Colonic mucosa (tissue), 4 donors: ENCODE data around the gene GMDS. TPM values are rescaled to one million over a fixed set of nuclear protein-coding genes. Genes with fewer than 3 reads are reported as not detected.

Experiments
- DNase-seq: peaks from one replicate; pipeline ENCODE4 v3.0.0-alpha.2; 2020
- H3K27ac ChIP-seq: fragments of 200-600 bp; one replicate; pipeline ENCODE4 v1.8.0; 2021
- H3K27me3 ChIP-seq: fragments of 200-600 bp; one replicate; pipeline ENCODE4 v1.8.0; 2021
- H3K36me3 ChIP-seq: fragments of 200-600 bp; one replicate; pipeline ENCODE4 v1.8.0; 2021
- H3K4me1 ChIP-seq: fragments of 200-600 bp; one replicate; pipeline ENCODE4 v1.8.0; 2021; ENCODE audit warnings: mild to moderate bottlenecking
- H3K4me3 ChIP-seq: fragments of 200-600 bp; one replicate; pipeline ENCODE4 v1.8.0; 2021
- H3K9ac ChIP-seq, 2 donors: one replicate each; pipeline ENCODE4 v1.7.0; 2013; ENCODE audit warnings: control low read depth in 2 of 2, low read depth in 2 of 2, low read length in 2 of 2
- H3K9me3 ChIP-seq: fragments of 200-600 bp; one replicate; pipeline ENCODE4 v1.8.0; 2021
- CTCF ChIP-seq: fragments of 200-600 bp; IDR thresholded peaks from one replicate; pipeline ENCODE4 v1.8.0; 2022; ENCODE audit warnings: antibody characterized with exemption, mild to moderate bottlenecking
- intact Hi-C: fragments of 100-400 bp; cut with DNase I; formaldehyde crosslinking; loops from one replicate; pipeline ENCODE4 v1.14.1; 2022
- total RNA-seq, 2 donors: library from RNA; stranded (reverse); fragmentation: NEBNext Ultra II Directional in 1 of 2; extraction: Animal tissue kit (Norgen Biotek cat#: 25700) in 1 of 2; gene quantifications; one replicate each; pipeline ENCODE4 v1.2.1, GENCODE V29; 2021
- donor health status: healthy.
- donor health status: DM: no; HTN: no; CAD: no.
- donor health status: DM: no; HTN: no; CAD: no.

Gene GMDS
- total RNA-seq, 2 donors from 2014 or later: 247 to 272 TPM

GRCh38 chr6:2101213-2101612, 144.2 kb downstream of the GMDS start:
- no peaks in the 10 kb centered on the region for H3K27me3 ChIP-seq
- no peaks in the 10 kb centered on the region for H3K4me1 ChIP-seq
- H3K9ac ChIP-seq: no peak overlapping the region
- DNase-seq: no peak
- no peaks in the 10 kb centered on the region for H3K9me3 ChIP-seq
- intact Hi-C loops: no loop called here
- H3K36me3 ChIP-seq: no peaks in the 10 kb centered on the region
- H3K27ac ChIP-seq: no peak overlapping the region
- TF ChIP-seq CTCF: no peak
- no peak overlapping the region for H3K4me3 ChIP-seq

- no peaks in the 10 kb centered on the region for H3K9me3 ChIP-seq
- intact Hi-C loops: no loop called here
- H3K36me3 ChIP-seq: no peaks in the 10 kb centered on the region
- no peak overlapping the region for H3K4me3 ChIP-seq
- H3K27ac ChIP-seq: no peak overlapping the region
- no peak overlapping the region for H3K9ac ChIP-seq
- TF ChIP-seq CTCF: no peak
- H3K27me3 ChIP-seq: no peaks in the 10 kb centered on the region
- no peaks in the 10 kb centered on the region for H3K4me1 ChIP-seq
- DNase-seq: no peak
Observed at GRCh38 chr6:2099870-2100269, 145.5 kb downstream of the GMDS start.

GRCh38 chr6:2097464-2097863, 147.9 kb downstream of the GMDS start:
- Histone ChIP-seq H3K27me3 (no peaks in the 10 kb centered on the region), H3K4me1 (no peaks in the 10 kb centered on the region), H3K27ac (no peak overlapping the region), H3K4me3 (no peak overlapping the region), H3K36me3 (no peaks in the 10 kb centered on the region), H3K9me3 (no peaks in the 10 kb centered on the region), H3K9ac (no peak overlapping the region)
- no peak for TF ChIP-seq CTCF
- intact Hi-C loops: no loop called here
- DNase-seq: no peak

- H3K36me3 ChIP-seq: no peaks in the 10 kb centered on the region
- H3K27me3 ChIP-seq: no peaks in the 10 kb centered on the region
- H3K9ac ChIP-seq: no peak overlapping the region
- intact Hi-C loops: no loop called here
- H3K4me1 ChIP-seq: no peaks in the 10 kb centered on the region
- DNase-seq: no peak
- TF ChIP-seq CTCF: no peak
- H3K9me3 ChIP-seq: no peaks in the 10 kb centered on the region
- H3K4me3 ChIP-seq: no peak overlapping the region
- no peak overlapping the region for H3K27ac ChIP-seq
Observed at GRCh38 chr6:2094642-2095041, 150.8 kb downstream of the GMDS start.

- no peak overlapping the region for H3K4me3 ChIP-seq
- no peaks in the 10 kb centered on the region for H3K4me1 ChIP-seq
- intact Hi-C loops: no loop called here
- H3K27me3 ChIP-seq: no peaks in the 10 kb centered on the region
- H3K36me3 ChIP-seq: no peaks in the 10 kb centered on the region
- no peak for DNase-seq
- H3K9me3 ChIP-seq: no peaks in the 10 kb centered on the region
- no peak overlapping the region for H3K9ac ChIP-seq
- no peak for TF ChIP-seq CTCF
- H3K27ac ChIP-seq: no peak overlapping the region
Observed at GRCh38 chr6:2086326-2086965, 159.0 kb downstream of the GMDS start.
